ENCODE measurements around the gene PTPRR. TPM values are rescaled to one million over a fixed set of nuclear protein-coding genes. Genes with fewer than 3 reads are reported as not detected.

The PTPRR gene
- total and polyA plus RNA-seq, 2 donors from 2014 or later: 0.50 to 0.86 TPM

GRCh38 chr12:70845268-70845667 lies 75.3 kb downstream of the PTPRR start:
- Histone ChIP-seq H3K9me3 (ENCODE audit: control insufficient read depth in 2 of 3, insufficient read depth in 1 of 3, low read length in 3 of 3) (no peaks in the 10 kb centered on the region), H3K36me3 (ENCODE audit: control insufficient read depth in 2 of 3, insufficient read depth in 3 of 3, low read length in 3 of 3) (no peaks in the 10 kb centered on the region), H3K4me1 (ENCODE audit: control insufficient read depth in 2 of 3, insufficient read depth in 2 of 3, low read depth in 1 of 3, low read length in 3 of 3) (no peaks in the 10 kb centered on the region), H3K9ac (ENCODE audit: low read length in 3 of 3) (no peak overlapping the region), H3K4me3 (ENCODE audit: low read length in 3 of 3) (no peak overlapping the region), H3K27ac (ENCODE audit: low read depth in 2 of 2, low read length in 2 of 2) (no peak overlapping the region), H3K27me3 (ENCODE audit: control insufficient read depth, insufficient read depth, low read length) (no peaks in the 10 kb centered on the region)
- intact Hi-C loops (cut with DNase I): no loop called here
- FAIRE-seq (no peak), DNase-seq (no peak)
- TF ChIP-seq, protein P1, sequence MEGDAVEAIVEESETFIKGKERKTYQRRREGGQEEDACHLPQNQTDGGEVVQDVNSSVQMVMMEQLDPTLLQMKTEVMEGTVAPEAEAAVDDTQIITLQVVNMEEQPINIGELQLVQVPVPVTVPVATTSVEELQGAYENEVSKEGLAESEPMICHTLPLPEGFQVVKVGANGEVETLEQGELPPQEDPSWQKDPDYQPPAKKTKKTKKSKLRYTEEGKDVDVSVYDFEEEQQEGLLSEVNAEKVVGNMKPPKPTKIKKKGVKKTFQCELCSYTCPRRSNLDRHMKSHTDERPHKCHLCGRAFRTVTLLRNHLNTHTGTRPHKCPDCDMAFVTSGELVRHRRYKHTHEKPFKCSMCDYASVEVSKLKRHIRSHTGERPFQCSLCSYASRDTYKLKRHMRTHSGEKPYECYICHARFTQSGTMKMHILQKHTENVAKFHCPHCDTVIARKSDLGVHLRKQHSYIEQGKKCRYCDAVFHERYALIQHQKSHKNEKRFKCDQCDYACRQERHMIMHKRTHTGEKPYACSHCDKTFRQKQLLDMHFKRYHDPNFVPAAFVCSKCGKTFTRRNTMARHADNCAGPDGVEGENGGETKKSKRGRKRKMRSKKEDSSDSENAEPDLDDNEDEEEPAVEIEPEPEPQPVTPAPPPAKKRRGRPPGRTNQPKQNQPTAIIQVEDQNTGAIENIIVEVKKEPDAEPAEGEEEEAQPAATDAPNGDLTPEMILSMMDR (IDR thresholded peaks at IDR 0.05; ENCODE audit: borderline replicate concordance, extremely low read depth, insufficient read depth): no peak

GRCh38 chr12:70843363-70843762 lies 77.2 kb downstream of the PTPRR start:
- no peaks in the 10 kb centered on the region for H3K36me3 ChIP-seq (ENCODE audit: control insufficient read depth in 2 of 3, insufficient read depth in 3 of 3, low read length in 3 of 3)
- intact Hi-C loops (cut with DNase I): no loop called here

DNA sequence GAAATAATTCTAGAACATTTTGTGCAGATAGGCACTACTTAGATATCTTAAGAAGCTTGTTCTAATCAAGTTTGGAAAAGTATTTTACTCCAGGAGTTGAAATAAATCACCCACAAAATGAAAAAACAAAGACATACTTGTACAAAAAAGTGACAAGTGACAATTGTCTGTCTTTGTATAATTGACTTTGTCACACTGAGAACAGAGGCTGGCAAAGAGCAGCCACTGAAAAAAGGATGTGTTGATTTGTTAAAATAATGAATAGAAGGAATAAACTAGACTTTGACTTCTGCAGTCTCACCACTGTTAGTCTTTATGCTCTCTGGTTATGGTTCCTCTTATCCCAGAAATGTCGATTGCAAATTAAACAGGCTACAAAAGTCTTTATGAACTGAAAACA lies 77.6 kb downstream of the PTPRR start:
- Histone ChIP-seq H3K4me1 (ENCODE audit: control insufficient read depth in 2 of 3, insufficient read depth in 2 of 3, low read depth in 1 of 3, low read length in 3 of 3) (no peaks in the 10 kb centered on the region), H3K36me3 (ENCODE audit: control insufficient read depth in 2 of 3, insufficient read depth in 3 of 3, low read length in 3 of 3) (no peaks in the 10 kb centered on the region), H3K9ac (ENCODE audit: low read length in 3 of 3) (no peak overlapping the region), H3K9me3 (ENCODE audit: control insufficient read depth in 2 of 3, insufficient read depth in 1 of 3, low read length in 3 of 3) (no peaks in the 10 kb centered on the region), H3K27me3 (ENCODE audit: control insufficient read depth, insufficient read depth, low read length) (no peaks in the 10 kb centered on the region), H3K4me3 (ENCODE audit: low read length in 3 of 3) (no peak overlapping the region), H3K27ac (ENCODE audit: low read depth in 2 of 2, low read length in 2 of 2) (no peak overlapping the region)
- intact Hi-C loops (cut with DNase I): no loop called here
- DNase-seq (no peak), FAIRE-seq (no peak)
- TF ChIP-seq, protein P1 (IDR thresholded peaks at IDR 0.05; ENCODE audit: borderline replicate concordance, extremely low read depth, insufficient read depth): no peak

More at GRCh38 chr12:70843363-70843762, 77.2 kb downstream of the PTPRR start:
- no peak for DNase-seq
- H3K27ac ChIP-seq (ENCODE audit: low read depth in 2 of 2, low read length in 2 of 2): no peak overlapping the region
- no peaks in the 10 kb centered on the region for H3K9me3 ChIP-seq (ENCODE audit: control insufficient read depth in 2 of 3, insufficient read depth in 1 of 3, low read length in 3 of 3)
- no peak overlapping the region for H3K4me3 ChIP-seq (ENCODE audit: low read length in 3 of 3)
- TF ChIP-seq, protein P1 (IDR thresholded peaks at IDR 0.05; ENCODE audit: borderline replicate concordance, extremely low read depth, insufficient read depth): no peak
- H3K4me1 ChIP-seq (ENCODE audit: control insufficient read depth in 2 of 3, insufficient read depth in 2 of 3, low read depth in 1 of 3, low read length in 3 of 3): no peaks in the 10 kb centered on the region
- H3K9ac ChIP-seq (ENCODE audit: low read length in 3 of 3): no peak overlapping the region
- H3K27me3 ChIP-seq (ENCODE audit: control insufficient read depth, insufficient read depth, low read length): no peaks in the 10 kb centered on the region
- no peak for FAIRE-seq

DNA sequence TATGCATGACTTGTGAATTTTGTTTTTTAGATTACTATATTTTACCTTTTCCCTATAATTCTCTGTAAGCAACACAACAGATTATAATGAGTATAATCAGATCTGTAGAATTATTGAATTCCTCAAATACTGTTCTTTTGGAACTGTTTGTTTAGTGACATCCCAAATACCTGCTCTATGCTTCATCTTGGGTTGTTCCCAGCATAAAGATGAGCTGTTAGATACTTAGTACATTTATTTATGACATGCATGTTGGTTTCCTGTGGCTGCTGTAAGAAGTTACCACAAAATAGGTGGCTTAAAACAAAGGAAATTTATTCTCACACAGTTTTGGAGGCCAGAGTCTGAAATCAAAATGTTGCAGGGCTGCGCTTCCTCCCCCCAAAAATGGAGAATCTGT lies 78.4 kb downstream of the PTPRR start:
- TF ChIP-seq, protein P1 (IDR thresholded peaks at IDR 0.05; ENCODE audit: borderline replicate concordance, extremely low read depth, insufficient read depth): no peak
- DNase-seq (no peak), FAIRE-seq (no peak)
- no peaks in the 10 kb centered on the region for H3K9me3 ChIP-seq (ENCODE audit: control insufficient read depth in 2 of 3, insufficient read depth in 1 of 3, low read length in 3 of 3)
- H3K4me3 ChIP-seq (ENCODE audit: low read length in 3 of 3): no peak overlapping the region
- intact Hi-C loops (cut with DNase I): no loop called here
- H3K36me3 ChIP-seq (ENCODE audit: control insufficient read depth in 2 of 3, insufficient read depth in 3 of 3, low read length in 3 of 3): no peaks in the 10 kb centered on the region
- H3K4me1 ChIP-seq (ENCODE audit: control insufficient read depth in 2 of 3, insufficient read depth in 2 of 3, low read depth in 1 of 3, low read length in 3 of 3): no peaks in the 10 kb centered on the region
- no peaks in the 10 kb centered on the region for H3K27me3 ChIP-seq (ENCODE audit: control insufficient read depth, insufficient read depth, low read length)
- H3K9ac ChIP-seq (ENCODE audit: low read length in 3 of 3): no peak overlapping the region
- H3K27ac ChIP-seq (ENCODE audit: low read depth in 2 of 2, low read length in 2 of 2): no peak overlapping the region

Data from kidney (tissue), 14 donors.